HG03060 (cell line): ENCODE measurements around the gene BAZ1B.
"Not testable (repeated sequence)": the region's sequence is repeated elsewhere in the genome, so short reads cannot be mapped to it uniquely, and the experiment has no call there.

Source experiments
- ATAC-seq: cut with Tn5 transposase; IDR thresholded peaks from one replicate; pipeline ENCODE4 v1.9.1; 2021; ENCODE audit warnings: low read depth, moderate number of reproducible peaks; ENCODE audit not compliant: unreplicated experiment

The BAZ1B gene

DNA sequence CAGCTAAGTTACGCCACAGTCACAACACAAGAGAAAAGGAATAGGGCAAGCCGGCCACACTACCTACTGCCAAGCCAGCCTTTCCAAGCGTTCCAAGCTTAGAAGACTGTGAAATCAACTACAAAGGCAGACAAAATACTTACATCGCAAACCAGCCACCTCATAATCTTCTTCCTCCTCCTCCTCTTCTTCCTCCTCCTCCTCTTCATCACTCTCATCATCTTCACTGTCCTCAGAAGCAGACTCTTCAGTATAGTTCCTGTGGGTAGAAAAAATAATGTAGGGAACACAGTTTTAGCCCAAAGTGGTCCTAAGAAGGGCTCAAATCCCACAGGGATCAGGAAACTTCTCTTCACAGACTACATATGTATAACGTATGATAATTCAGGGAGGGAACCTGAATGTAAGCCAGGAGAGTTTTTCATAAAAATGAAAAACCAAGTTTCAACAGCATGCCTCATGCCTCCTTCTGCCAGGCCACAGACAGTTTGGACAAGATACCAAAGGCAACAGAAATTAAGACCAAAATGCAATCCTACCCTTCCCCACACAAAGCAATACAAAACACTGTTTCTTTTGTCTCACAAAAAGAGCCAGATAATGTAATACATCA is 74.9 kb downstream of the BAZ1B start:
- no peak for ATAC-seq

DNA sequence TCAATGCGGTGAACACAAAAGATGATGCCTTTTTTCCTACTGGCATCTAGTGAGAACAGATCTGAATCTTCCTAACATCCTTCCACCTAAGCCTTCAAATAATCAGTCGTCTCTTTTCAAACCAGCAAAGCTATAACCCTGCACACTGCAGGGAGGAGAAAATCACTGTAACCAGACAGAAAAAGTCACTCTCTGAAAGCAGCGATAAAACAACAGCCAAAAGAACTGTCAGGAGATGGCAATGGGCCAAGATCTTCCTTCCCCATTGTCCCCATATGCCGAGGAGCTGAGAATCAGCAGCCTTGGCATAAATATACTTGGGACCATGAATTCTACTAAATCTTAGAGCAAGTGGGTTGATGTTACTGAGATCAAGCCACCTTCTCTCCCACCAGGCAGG is 75.4 kb downstream of the BAZ1B start:
- no peak for ATAC-seq

- ATAC-seq = no peak
Observed at GRCh38 chr7:73443548-73444255, 78.4 kb downstream of the BAZ1B start.

DNA sequence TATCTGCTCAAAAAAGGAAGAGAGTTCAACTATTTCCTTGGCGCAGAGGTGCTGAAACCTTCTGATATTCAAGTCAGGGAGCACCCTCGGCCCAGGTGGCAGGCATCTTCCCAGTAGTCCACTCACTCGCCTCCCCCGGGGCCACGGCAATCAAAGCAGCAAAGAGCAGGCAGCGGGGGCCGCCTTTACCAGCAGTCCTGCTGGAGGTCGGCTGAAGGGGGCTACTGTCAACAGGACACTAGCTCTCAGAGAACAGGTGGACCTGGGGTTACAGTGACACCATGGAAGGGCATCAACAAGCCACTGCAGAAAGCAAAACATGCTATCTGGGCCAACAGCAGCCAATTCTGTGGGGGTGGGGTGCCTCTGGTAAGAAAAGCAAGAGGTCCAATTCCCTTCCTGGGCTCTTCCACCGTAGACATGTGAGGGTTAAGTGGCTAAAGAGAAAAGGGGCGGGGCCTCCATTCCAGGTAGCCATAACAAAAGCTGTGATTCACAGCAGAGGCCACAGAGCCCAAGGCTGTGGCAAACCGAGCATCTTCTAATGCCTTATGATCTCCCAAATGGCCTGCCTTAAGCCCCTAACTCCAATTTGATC is 79.1 kb downstream of the BAZ1B start:
- no peak for ATAC-seq

DNA sequence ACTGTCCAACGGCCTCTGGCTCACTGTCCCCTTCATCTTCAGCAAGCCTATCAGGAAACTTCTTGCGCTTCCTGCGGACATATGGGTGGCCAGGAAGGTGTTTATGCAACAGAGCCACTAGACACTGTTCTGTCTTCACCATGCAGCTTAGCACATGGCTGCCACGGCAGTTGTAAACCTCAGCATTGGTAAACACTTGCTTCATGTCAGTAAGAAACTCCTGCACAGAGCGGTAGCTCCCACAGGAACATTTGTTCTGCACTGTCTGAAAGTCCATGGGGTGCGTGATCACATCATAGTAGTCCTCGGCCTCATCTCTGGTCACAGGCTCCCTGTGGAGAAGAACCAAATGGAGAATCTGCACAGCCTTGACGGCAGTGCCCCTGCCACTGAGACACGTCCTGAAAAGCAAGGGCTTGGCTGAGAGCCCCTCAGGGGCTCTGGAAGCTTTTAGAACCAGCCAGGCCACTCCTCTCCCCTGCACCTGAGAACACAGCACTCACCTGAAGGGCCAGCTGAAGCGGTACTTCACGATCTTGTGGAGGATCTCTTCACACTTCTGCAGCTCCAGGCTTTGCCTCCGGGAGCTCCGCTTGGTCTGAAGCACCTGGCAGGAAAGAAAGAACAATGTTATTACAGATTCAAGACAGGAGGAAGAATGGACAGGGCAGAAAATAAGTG is 79.7 kb downstream of the BAZ1B start:
- no peak for ATAC-seq

- no peak for ATAC-seq
Observed at GRCh38 chr7:73439410-73439704, 82.7 kb downstream of the BAZ1B start.

- no peak for ATAC-seq
Observed at GRCh38 chr7:73438547-73439409, 83.3 kb downstream of the BAZ1B start.

GRCh38 chr7:73437621-73438416 is 84.3 kb downstream of the BAZ1B start:
- ATAC-seq = no peak

- ATAC-seq = no peak
Observed at GRCh38 chr7:73437091-73437490, 85.0 kb downstream of the BAZ1B start.

DNA sequence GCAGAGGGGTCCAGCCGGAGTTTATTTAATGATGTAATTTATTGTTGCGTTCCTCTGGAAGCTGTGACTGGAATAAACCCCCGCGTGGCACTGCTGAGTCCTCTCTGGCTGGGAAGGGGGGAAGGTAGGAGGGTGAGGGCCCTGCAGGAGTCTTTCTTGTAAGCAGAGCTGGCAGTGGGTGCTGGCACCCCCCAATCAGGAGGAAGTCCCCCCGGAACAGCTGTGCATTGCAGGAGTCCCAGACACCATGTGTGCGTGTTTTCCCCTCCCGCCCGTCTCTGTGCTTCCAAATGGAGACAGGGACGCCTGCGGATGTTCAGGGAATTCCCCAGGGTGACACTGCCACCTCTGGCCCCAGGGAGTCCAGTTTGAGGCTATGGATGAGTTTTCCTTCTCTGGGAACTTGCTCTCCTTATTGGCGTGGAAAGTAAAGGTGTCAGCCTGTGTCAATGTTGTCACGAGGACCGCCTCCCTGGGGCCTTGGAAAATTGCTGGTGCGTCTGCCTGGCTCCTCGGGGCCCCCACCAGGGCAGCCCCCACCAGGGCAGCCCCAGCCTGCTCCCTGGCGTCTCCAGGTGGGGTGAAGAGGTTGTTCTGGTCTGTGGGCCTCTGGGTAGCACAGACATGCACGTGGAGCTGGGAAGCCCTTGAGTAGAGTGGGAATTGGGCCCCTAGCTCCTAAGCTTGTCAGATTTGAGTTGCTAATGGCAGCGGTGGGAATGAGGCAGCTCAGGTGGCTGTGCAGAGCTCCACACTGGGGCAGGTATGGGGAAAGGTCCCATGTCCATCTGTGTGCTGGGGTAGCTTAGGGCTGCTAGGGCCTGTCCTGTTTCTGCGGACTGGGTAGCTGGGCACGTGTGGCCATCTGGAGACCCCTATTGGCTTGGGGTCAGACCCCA is 85.8 kb downstream of the BAZ1B start:
- ATAC-seq = no peak

GRCh38 chr7:73435471-73436009 is 86.6 kb downstream of the BAZ1B start:
- no peak for ATAC-seq

- no peak for ATAC-seq
Observed at GRCh38 chr7:73434701-73435069, 87.4 kb downstream of the BAZ1B start.

GRCh38 chr7:73433924-73434700 is 88.0 kb downstream of the BAZ1B start:
- ATAC-seq = no peak

DNA sequence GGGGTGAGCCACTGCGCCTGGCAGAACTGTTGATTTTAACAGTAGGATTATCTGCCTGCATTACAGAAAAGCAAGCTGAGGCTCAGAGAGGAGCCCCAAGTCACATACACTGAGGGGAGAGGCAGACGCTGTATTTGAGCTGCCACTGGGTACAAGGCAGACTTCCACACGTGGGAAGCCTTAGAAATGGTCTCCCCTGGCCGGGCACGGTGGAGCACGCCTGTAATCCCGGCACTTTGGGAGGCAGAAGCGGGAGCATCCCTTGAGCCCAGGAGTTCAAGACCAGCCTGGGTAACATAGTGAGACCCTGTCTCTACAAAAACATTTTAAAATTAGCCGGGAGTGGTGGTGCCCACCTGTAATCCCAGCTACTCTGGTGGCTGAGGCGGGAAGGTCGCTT is 89.4 kb downstream of the BAZ1B start:
- no peak for ATAC-seq

DNA sequence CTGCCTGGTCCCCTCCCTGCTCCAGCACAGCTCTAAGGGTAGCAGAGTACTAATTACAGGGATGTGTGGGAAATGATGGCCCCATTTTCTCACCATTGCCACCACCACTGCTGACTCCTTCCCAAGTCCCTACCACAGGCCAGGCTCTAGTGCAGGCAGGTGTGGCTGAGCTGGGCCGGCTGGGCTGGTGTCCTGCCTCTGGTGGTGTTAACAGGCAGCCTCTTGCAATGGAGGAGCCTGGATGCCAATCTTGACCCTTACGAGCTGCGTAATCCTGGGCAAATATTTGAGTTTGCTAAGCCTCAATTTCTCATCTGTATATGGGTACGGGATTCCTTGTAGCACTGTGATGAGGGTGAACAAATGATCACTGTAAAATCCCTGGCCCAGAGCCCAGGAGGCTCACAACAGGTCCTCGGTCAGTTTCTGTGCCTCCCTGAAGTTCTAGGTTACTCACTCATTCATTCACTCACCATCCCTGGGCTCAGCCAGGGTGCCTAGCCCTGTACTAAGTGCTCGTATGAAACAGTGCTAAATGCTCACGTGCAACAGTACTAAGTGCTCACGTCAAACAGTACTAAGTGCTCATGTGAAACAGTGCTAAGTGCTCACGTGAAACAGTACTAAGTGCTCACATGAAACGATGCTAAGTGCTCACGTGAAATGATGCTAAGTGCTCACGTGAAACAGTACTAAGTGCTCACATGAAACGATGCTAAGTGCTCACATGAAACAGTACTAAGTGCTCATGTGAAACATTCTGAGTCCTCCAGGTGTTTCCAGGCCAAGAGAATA is 90.9 kb downstream of the BAZ1B start:
- ATAC-seq = no peak

GRCh38 chr7:73430540-73430939 is 91.6 kb downstream of the BAZ1B start:
- ATAC-seq = not testable (repeated sequence)
